Activated T-cell treated with anti-CD3 and anti-CD28 coated beads, Interleukin-2, amount 50 U/mL, for 48 hours (primary cell): ENCODE data around the gene PLP2.
"Not testable (repeated sequence)": the region's sequence is repeated elsewhere in the genome, so short reads cannot be mapped to it uniquely, and the experiment has no call there.

Source experiments
- DNase-seq, 2 experiments: peaks; one replicate each; pipeline ENCODE4 v3.0.0-alpha.2; 2020

The PLP2 gene, protein sequence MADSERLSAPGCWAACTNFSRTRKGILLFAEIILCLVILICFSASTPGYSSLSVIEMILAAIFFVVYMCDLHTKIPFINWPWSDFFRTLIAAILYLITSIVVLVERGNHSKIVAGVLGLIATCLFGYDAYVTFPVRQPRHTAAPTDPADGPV

DNA sequence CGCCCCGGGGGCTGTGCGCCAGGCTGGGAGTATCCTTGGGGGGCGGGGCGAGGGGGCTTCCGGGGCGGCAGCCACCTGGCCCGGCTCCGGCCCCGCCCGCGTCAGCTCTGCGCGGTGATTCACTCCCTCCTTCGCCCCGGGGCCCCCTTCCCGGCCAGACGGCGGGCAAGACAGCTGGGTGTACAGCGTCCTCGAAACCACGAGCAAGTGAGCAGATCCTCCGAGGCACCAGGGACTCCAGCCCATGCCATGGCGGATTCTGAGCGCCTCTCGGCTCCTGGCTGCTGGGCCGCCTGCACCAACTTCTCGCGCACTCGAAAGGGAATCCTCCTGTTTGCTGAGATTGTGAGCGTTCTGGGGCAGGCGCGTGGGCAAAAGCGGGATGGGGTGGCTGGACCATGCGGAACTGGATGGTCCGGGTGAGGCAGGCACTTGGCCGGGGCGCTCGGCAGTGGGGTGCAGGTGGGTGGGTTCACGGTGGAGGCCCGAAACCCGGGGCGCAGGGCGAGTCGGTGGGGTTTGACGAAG, at the start of gene PLP2:
PLP2 (plus strand) TSS at position 147 of the 528 bp plus-strand sequence; CDS start at position 250, 103 bp downstream.
- DNase-seq: peak; percentile 78 to 83

DNA sequence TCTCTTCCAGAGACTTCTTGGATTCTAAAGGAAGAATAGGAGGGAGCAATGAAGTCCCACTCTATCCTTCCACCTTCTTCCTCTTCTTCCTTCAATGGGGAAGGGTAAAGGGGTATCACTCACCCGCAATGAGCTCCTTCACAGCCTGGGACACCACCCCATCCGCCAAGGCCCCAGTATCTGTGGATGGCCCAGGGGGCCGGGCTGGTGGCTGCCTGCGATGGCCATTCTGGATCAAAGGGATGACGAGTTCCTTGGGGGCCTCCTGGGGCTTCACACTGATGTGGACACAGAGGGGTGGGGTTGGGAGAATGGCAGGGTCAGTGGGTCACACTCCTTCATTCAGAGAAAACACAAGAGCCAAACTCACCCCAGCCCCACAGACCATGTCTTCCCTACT, 49.2 kb upstream of the PLP2 start:
- DNase-seq: no peak

DNA sequence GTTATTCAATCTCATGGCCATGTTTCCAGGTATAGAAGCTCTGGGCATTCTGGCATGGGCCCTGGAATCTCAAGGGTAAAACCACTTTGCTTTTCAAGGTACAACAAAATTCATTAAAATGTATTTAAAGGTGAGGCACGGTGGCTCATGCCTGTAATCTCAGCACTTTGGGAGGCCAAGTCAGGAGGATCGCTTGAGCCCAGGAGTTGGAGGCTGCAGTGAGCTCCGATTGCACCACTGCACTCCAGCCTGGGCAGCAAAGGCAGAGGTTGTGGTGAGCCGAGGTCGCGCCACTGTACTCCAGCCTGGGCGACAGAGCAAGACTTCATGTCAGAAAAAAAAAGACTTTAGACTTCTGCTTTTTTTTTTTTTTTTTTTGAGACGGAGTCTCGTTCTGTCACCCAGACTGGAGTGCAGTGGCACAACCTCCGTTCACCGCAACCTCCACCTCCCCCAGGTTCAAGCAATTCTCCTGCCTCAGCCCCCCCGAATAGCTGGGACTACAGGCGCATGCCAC, 43.9 kb upstream of the PLP2 start:
- DNase-seq: not testable (repeated sequence)

DNA sequence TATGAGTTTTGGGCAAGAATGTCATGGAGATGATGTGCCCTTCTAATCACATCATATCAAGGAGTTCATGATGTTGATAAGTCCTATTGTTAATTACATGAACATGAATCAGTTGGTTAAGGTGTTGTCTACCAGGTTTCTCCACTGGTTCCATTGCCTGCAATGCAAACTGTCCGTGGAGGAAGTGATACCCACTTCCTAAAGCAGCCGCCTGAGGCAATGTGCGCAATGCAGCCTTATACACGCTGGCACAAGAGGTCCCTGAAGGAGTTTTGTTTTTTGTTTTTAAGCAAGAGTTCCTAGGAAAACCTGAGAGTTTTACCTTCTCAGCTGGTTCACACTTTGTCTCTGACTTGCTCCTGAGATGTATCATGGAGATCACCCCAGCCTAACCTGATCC, 42.3 kb upstream of the PLP2 start:
- no peak for DNase-seq

DNA sequence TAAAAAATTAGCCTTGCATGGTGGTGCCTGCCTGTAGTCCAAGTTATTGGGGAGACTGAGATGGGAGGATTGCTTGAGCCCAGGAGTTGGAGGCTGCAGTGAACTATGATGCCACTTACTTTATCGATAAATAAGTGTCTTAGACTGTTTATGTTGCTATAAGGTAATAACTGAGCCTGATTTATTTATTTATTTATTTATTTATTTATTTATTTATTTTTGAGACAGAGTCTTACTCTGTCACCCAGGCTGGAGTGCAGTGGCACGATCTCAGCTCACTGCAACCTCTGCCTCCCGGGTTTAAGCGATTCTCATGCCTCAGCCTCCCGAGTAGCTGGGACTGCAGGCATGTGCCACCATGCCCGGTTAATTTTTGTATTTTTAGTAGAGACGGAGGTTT, 39.4 kb upstream of the PLP2 start:
- DNase-seq: not testable (repeated sequence)

DNA sequence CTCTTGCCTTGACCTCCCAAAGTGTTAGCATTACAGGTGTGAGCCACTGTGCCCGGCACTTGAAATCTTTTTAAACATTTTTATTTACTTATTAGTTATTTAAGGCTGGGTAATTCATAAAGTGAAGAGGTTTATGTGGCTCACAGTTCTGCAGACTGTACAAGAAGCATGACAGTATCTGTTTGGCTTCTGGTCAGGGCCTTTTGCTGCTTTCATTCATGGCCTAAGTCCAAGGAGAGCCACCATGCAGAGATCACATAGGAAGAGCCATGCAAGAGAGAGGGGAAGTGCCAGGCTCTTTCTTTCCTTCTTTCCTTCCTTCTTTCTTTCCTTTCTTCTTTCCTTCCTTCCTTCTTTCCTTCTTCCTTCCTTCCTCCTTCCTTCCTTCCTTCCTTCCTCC, 37.9 kb upstream of the PLP2 start:
- DNase-seq: no peak

DNA sequence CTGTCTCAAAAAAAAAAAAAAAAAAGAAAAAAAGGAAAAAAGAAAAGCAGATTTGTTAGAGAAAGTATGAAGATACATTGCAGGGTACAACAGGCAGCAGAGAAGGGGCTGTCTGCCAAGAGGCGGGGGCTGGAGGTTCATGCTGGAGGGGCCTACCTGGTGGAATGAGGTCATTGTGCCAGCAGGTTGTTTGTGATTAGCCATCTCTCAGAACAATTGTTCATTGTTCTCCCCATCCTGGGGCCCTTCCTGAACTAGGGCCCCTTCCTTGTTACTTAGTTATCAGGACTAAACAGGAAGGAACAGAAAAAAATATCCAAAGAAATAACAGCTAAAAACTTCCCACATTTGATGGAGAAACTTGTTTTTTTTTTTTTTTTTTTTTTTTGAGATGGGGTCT, 34.2 kb upstream of the PLP2 start:
- no peak for DNase-seq

DNA sequence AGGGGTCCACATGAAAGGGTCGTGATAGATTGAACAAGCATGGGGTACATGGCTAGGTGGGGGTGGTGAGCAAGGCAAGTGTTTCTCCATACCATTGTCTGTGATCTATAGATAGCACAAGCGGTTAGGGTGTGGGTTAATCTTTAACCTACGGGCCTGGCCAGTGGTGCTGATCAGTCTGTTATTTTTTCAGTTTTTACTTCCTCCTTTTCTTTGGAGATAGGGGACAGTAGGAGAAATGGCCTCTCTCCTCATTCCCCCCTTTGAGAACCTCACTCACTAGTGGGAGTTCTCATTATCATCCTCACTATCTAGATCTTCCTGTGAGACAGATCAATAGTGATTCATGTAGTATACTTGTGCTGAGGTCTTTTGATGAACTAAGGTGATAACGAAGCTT, 32.0 kb upstream of the PLP2 start:
- no peak for DNase-seq

DNA sequence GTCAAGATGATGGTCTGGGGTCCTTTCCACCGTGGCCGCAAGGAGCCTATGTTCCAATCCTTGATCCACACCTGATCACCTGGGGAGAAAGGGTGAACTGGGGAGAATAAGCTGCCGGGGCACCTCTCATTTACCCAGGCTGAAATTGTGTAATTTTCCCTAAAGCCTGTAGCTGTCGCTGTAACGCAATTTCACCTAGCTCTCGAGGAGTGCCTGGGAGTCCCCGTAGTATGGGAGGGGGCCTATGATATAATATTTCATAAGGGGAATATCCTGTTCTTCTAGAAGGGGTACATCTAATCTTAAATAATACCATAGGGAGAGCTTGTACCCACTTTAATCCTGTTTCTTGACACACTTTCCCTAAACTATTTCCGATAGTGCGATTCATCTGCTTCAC, 29.4 kb upstream of the PLP2 start:
- DNase-seq: not testable (repeated sequence)

DNA sequence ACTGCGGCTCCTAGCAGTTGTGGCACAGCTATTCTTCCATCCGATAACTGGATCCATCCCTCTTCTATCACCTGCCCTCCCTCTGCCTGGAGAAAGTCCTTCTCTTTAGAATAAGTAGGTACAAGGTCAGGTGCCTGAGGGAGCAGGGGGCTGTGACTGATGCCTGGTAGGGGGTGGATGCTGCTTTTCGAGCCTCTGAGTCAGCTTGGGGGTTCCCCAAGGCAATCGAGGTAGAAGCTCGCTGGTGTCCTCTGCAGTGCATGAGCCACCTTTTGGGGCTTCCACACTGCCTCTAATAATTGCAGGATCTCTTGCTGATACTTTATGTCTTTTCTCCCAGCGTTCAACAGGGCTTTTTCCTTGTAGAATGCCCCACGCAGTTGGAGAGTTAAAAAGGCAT, 28.5 kb upstream of the PLP2 start:
- peak in 1 of 2 experiments; percentile 25 for DNase-seq

DNA sequence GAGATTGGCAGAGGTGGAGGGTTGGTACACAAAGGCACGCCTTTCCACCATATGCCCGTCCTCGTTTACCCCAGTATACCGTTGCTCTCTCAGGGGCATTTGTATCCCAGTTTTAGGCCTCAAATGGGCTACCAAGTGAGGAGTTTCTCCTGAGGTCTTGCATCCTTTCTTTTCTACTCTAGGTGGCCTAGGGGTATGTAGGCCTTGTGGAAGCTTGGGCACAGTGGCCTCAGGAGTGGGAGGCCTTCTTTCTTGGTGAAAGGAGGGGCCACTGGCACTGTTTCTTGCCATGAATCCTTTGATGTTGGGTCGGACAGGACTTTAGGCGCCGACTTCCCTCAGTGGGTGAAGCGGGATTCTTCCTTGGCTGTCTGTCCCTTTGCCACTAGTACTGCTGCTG, 24.4 kb upstream of the PLP2 start:
- DNase-seq: no peak

DNA sequence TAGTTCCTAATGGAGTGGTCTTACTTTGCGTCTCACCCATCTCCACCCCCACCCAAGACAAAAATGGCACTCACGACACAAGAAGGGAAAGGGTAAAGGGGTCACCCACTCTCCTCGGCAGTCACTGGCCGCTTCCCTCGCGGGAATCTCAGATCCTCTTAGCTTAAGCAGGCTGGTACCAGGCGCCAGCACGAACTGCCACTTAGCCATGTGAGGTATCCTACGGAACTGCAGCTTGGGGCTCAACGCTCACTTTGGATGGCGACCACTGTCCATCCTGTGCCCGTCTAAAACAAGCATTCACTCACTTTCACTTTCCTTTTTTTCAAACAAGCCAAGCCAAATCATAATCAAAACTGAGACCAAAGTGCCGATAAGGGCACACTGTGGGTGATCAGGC, 23.8 kb upstream of the PLP2 start:
- DNase-seq: no peak

DNA sequence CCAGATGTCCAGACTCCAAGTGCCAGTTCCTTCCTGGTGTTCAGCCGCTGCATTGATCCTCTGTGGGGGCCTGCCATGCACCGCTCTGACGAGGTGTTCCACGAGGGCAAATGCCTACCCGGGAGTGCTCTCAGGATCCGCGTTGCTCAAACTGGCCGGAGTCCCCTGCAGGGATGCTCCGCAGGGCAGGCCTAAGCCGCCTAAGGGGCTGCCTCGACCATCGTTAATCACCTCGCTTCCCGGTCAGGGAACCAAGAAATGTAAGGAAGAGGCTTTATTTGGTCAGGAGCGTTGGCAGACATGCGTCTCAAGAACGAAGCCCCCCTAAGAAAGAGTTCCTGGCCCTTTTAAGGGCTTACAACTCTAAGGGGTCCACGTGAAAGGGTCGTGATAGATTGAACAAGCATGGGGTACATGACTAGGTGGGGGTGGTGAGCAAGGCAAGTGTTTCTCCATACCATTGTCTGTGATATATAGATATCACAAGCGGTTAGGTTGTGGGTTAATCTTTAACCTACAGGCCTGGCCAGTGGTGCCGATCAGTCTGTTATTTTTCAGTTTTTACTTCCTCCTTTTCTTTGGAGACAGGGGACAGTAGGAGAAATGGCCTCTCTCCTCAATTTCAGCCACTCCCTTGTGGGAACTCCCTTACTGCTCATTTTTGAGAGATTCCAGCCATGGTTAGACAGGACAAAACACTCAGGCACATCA, 23.2 kb upstream of the PLP2 start:
- not testable (repeated sequence) for DNase-seq

DNA sequence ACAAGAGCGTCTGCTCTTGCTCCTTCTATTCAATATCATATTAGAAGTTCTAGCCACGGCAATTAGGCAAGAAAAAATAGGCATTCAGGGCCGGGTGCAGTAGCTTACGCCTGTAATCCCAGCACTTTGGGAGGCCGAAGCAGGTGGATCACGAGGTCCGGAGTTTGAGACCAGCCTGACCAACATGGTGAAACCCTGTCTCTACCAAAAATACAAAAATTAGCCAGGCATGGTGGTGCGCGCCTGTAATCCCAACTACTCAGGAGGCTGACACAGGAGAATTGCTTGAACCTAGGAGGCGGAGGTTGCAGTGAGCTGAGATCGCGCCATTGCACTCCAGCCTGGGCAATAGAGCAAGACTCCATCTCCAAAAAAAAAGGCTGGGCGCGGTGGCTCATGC, 22.4 kb upstream of the PLP2 start:
- DNase-seq: not testable (repeated sequence)

DNA sequence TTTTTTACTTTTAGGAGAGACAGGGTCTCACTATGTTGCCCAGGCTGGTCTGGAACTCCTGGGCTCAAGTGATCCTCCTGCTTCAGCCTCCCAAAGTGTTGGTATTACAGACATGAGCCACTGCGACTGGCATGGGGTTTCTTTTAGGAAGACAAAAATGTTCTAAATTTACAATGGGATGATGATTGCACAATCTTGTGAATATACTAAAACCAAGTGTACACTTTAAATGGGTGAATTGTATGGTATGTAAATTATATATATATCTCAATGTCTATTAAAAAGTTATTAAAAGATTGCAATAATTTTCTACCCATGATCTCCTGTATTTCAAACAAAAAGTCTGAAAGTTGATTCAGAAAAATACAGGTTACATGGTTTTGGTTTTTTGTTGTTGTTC, 18.2 kb upstream of the PLP2 start:
- no peak for DNase-seq

DNA sequence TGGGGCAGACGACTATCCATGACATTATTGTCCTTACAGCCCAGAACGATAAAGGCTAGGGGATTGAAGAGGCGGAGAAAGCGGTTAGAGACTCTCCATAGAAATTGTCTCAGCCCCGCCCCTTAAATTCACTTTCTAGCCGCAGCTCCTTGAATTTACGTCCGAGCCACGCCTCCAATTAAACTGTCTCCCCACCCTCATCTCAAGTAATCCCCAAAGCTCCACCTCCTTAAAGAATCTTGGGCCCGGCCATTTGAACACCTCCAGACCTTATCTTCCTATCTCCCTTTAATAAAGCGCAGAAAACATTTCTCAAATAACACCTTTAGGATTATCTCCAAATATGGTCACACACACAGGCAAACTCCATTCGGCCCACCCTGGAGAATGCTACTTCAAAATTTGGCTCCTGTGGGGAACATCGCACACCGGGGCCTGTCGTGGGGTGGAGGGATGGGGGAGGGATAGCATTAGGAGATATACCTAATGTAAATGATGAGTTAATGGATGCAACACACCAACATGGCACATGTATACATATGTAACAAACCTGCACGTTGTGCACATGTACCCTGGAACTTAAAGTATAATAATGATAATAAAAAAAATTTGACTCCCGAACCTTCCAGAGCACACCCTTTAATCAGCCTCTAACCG, 16.3 kb upstream of the PLP2 start:
- DNase-seq: peak in 1 of 2 experiments; percentile 42

DNA sequence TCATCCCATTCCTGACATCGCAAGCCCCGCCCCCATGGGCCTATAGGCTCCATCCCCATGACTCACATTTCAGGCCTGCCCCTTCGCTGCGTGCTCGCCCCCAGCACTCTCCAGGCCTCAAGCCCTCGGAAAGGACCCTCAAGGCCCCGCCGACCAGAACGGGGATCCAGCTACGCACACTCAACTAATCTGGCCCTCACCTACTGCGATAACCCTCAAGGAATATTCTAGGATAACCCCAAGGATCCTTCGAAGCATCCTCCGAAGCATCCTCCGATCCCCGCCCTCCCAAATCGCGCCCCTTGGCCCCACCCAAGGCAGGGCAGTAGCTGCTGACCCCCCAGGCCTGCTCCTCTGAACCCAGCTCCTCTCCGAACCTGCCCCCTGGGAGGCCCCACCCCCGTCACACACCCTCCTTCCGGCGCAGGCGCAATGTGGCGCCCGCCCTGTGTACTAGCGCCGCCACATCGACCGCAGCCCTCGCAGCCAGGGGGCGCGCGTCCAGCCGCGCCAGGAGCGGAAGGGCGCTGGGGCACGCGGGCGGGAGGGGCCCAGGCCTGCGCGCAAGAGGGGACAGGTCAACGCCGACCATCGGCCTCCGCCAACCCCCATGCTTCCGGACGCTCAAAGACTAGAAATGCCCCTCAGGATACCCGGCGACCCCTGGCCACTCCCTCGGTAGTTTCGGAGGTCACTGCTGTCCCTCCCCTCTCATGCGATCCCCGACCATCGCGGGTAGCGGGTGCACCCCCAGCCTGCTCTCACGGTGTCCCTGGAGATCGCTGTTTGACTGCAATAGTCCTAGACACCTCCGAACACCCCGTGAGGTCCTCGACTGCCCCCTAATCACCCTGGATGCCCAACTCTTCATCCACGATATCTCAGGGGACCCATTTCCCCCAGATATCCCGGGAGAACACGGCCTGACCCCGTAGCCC, 15.5 kb upstream of the PLP2 start:
- peak; percentile 86 to 88 for DNase-seq

DNA sequence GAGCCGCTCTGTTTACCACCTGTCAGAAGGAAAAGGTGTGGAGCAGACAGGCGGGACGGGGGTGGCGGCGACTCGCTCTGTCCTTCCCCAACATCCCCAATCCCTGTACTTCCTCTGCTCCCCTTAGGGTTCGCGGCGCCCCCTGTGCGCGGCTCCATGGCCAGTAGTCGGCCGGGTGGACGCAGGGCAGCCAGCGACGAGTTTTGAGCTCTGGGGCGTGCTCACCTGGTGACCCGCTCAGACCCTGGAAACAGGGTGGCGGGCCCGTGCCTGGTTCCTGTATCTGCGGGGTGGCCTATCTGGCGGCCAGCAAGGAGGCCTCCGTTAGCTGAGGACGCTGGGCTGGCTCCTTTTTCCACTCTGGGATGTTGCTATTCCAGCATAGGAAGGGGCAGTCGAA, 14.5 kb upstream of the PLP2 start:
- no peak for DNase-seq

DNA sequence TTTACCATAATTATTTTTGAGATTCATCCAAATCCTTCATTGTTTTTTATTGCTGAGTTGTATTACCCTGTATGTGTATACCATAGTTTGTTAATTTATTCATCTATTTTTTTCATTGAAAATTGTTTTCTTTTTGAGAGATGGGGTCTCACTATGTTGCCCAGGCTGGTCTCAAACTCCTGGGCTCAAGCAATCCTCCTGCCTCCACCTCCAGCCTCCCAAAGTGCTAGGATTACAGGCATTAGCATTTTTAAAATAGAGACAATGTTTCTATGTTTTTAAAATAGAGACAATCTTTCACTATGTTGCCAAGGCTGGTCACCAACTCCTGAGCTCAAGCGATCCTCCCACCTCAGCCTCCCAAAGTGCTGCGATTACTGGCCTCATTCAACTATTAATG, 10.8 kb upstream of the PLP2 start:
- DNase-seq: no peak

DNA sequence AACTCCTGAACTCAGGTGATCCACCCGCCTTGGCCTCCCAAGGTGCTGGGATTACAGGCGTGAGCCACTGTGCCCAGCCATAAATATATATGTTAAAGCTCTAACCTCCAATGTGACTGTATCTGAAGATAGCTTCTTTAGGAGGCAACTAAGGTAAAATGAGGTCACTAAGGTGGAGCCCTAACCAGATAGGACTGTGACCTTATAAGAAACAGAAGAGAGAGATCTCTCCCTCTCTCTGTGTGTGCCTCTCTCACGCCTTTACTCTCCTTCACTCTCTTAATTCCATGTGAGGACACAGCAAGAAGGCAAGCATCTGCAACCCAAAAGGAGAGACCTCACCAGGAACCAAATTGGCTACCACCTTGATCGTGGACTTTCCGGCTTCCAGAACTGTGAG, 10.1 kb upstream of the PLP2 start:
- no peak for DNase-seq

DNA sequence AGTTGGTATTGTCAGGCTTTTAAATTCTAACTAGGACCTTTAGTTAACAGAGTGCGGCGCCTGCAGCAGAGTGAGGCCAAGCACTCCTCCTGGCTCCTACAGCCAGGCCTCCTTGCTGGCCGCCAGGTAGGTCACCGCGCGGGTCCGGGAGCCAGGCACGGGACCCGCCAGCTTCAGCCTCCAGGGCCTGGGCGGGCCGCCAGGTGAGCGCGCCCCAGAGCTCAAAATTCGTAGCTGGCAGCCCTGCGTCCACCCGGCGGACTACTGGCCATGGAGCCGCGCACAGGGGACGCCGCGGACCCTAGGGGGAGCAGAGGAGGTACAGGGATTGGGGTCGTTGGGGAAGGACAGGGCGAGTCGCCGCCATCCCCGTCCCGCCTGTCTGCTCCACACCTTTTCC, 9.1 kb upstream of the PLP2 start, which contains the start of gene MAGIX:
MAGIX (plus strand) TSS at position 139 of the 400 bp plus-strand sequence; CDS start at position 271, 132 bp downstream.
- DNase-seq: no peak
